Left ventricle myocardium inferior (tissue), 1 donor: Measurements from ENCODE around the gene ENAH. TPM values are rescaled to one million over a fixed set of nuclear protein-coding genes. Genes with fewer than 3 reads are reported as not detected.
"Not testable (repeated sequence)": the region's sequence is repeated elsewhere in the genome, so short reads cannot be mapped to it uniquely, and the experiment has no call there.

Source experiments
- DNase-seq: peaks from one replicate; pipeline ENCODE4 v3.0.0-alpha.2; 2020
- H3K27ac ChIP-seq: fragments of 200-600 bp; replicated peaks from 2 replicates; pipeline ENCODE4 v1.8.0; 2021
- H3K27me3 ChIP-seq: fragments of 200-600 bp; 2 replicates; pipeline ENCODE4 v1.8.0; 2021; ENCODE audit warnings: low read depth
- H3K36me3 ChIP-seq: fragments of 200-600 bp; 2 replicates; pipeline ENCODE4 v1.8.0; 2021
- H3K4me1 ChIP-seq: fragments of 200-600 bp; 2 replicates; pipeline ENCODE4 v1.8.0; 2021
- H3K4me3 ChIP-seq: fragments of 200-600 bp; 2 replicates; pipeline ENCODE4 v1.8.0; 2021; ENCODE audit warnings: mild to moderate bottlenecking, moderate library complexity
- H3K9me3 ChIP-seq: fragments of 200-600 bp; replicated peaks from 2 replicates; pipeline ENCODE4 v1.8.0; 2021
- CTCF ChIP-seq: fragments of 200-600 bp; IDR thresholded peaks from 2 replicates; pipeline ENCODE4 v1.8.0; 2021; ENCODE audit warnings: antibody characterized with exemption, mild to moderate bottlenecking, borderline replicate concordance
- intact Hi-C: fragments of 100-400 bp; cut with micrococcal nuclease; formaldehyde crosslinking; loops from one replicate; pipeline ENCODE4 v1.11.0; 2022
- total RNA-seq: library from RNA; stranded (reverse); fragmentation: NEBNext Ultra II Directional; extraction: Animal tissue kit (Norgen Biotek cat#: 25700); gene quantifications from one replicate; pipeline ENCODE4 v1.2.1, GENCODE V29; 2021
- donor health status: DM: no; HTN: yes; CAD: no; lungs with severe emphysema.

Gene ENAH
- total RNA-seq, 1 donor from 2014 or later = 78.6 TPM

- DNase-seq = no peak
- intact Hi-C loops = no loop called here
- no peak for TF ChIP-seq CTCF
- Histone ChIP-seq H3K27me3 (no peaks in the 10 kb centered on the region), H3K4me3 (no peak overlapping the region), H3K27ac (peak overlapping the region; percentile 38), H3K36me3 (no peaks in the 10 kb centered on the region), H3K4me1 (peaks cover 72% of the 10 kb centered on the region), H3K9me3 (no peaks in the 10 kb centered on the region)
These were observed 21.8 kb downstream of the ENAH start for GRCh38 chr1:225631021-225631663.

GRCh38 chr1:225629483-225629882 is 23.4 kb downstream of the ENAH start:
- Histone ChIP-seq H3K9me3 (no peaks in the 10 kb centered on the region), H3K4me3 (no peak overlapping the region), H3K4me1 (peaks cover 78% of the 10 kb centered on the region), H3K27ac (no peak overlapping the region), H3K36me3 (no peaks in the 10 kb centered on the region), H3K27me3 (no peaks in the 10 kb centered on the region)
- no peak for TF ChIP-seq CTCF
- intact Hi-C loops = no loop called here
- no peak for DNase-seq

GRCh38 chr1:225628794-225629193 is 24.1 kb downstream of the ENAH start:
- H3K9me3 ChIP-seq, DNase-seq, H3K36me3 ChIP-seq, H3K27me3 ChIP-seq, H3K27ac ChIP-seq, H3K4me3 ChIP-seq, intact Hi-C loops: not testable (repeated sequence)
- H3K4me1 ChIP-seq = peaks cover 78% of the 10 kb centered on the region

- Histone ChIP-seq H3K4me3 (no peak overlapping the region), H3K36me3 (no peaks in the 10 kb centered on the region), H3K27ac (peak overlapping the region; percentile 52), H3K9me3 (no peaks in the 10 kb centered on the region), H3K4me1 (peaks cover 73% of the 10 kb centered on the region), H3K27me3 (no peaks in the 10 kb centered on the region)
- no peak for DNase-seq
- intact Hi-C loops = no loop called here
- no peak for TF ChIP-seq CTCF
These were observed 25.5 kb downstream of the ENAH start for GRCh38 chr1:225627304-225627947.

- Histone ChIP-seq H3K4me3 (no peak overlapping the region), H3K27me3 (no peaks in the 10 kb centered on the region), H3K27ac (no peak overlapping the region), H3K4me1 (peaks cover 66% of the 10 kb centered on the region), H3K9me3 (no peaks in the 10 kb centered on the region), H3K36me3 (no peaks in the 10 kb centered on the region)
- DNase-seq = no peak
- no peak for TF ChIP-seq CTCF
- intact Hi-C loops = no loop called here
These were observed 26.2 kb downstream of the ENAH start for GRCh38 chr1:225626698-225627097.

GRCh38 chr1:225617956-225618355 is 35.0 kb downstream of the ENAH start:
- Histone ChIP-seq H3K27ac (no peak overlapping the region), H3K36me3 (no peaks in the 10 kb centered on the region), H3K27me3 (no peaks in the 10 kb centered on the region), H3K4me3 (no peak overlapping the region), H3K9me3 (no peaks in the 10 kb centered on the region), H3K4me1 (peaks cover 41% of the 10 kb centered on the region)
- TF ChIP-seq CTCF = no peak
- no peak for DNase-seq
- intact Hi-C loops = no loop called here
